ENCODE measurements around the gene RNPS1. TPM values are rescaled to one million over a fixed set of nuclear protein-coding genes. Genes with fewer than 3 reads are reported as not detected.

RNPS1 gene
- total and polyA plus RNA-seq, 9 of the 15 experiments (the other 6 are each of a cell fraction or from before 2014, with no cell fraction given), result 44.9 to 338 (median 202) TPM

- peak; percentile 35 for TF ChIP-seq HMGN3 (IDR thresholded peaks at IDR 0.05; ENCODE audit: borderline replicate concordance, extremely low read depth, insufficient read length, low read depth, low read length)
- TF ChIP-seq SMARCC2 (IDR thresholded peaks at IDR 0.05; ENCODE audit: low read depth), result no peak
- TF ChIP-seq ZNF780A (CRISPR knock-in tag; IDR thresholded peaks at IDR 0.05), result no peak
- 0 out of 2 replicates have a peak, but pooled peaks have one; percentile 59 for TF ChIP-seq RBM14 (IDR thresholded peaks at IDR 0.05; ENCODE audit: borderline replicate concordance, insufficient read depth, low read depth, low read length)
- TF ChIP-seq CREB1 (IDR thresholded peaks at IDR 0.05), result no peak
- TF ChIP-seq CREB1 (CRISPR knock-in tag; IDR thresholded peaks at IDR 0.05), result no peak
Observed at GRCh38 chr16:2235695-2236336, 32.1 kb downstream of the RNPS1 start (continued).

GRCh38 chr16:2235234-2235651 is 32.7 kb downstream of the RNPS1 start:
- peaks cover 75% of the 10 kb centered on the region; the same call in 2 of the 3 replicates for H3K36me3 ChIP-seq (ENCODE audit: control insufficient read depth, insufficient read depth, low read length)
- no peak overlapping the region for H3K4me3 ChIP-seq
- no peak for DNase-seq (ENCODE audit: extremely low read depth in 1 of 4, low spot score in 3 of 4)
- FAIRE-seq, result no peak
- no peak overlapping the region for H2AFZ ChIP-seq (ENCODE audit: low read depth, low read length)
- H3K4me2 ChIP-seq (ENCODE audit: insufficient read depth, low read length), result no peak overlapping the region
- in situ Hi-C loops (cut with MboI), result no loop called here
- BruUV-seq (replicated peaks), result no TSS peak
- 92% methylated on average over 25 of the region's 28 CpGs for WGBS (ENCODE audit: insufficient coverage, low coverage, missing lambda C conversion rate)
- no peak for ATAC-seq
- H3K9me3 ChIP-seq (replicated peaks; ENCODE audit: control insufficient read depth, insufficient read depth, low read depth, low read length), result no peaks in the 10 kb centered on the region
- no peak overlapping the region for H3K27ac ChIP-seq (ENCODE audit: extremely low read depth, low read depth, low read length)
- H3K79me2 ChIP-seq (ENCODE audit: control insufficient read depth, insufficient read depth, low read length), result no peaks in the 10 kb centered on the region
- intact Hi-C loops (cut with micrococcal nuclease), result no loop called here
- POLR2A ChIA-PET, result interaction anchor here (1.2 to 2.6 kb wide), 2 partner anchors 9 to 14 kb away, joined by 3 to 20 read pairs; no protein-coding TSS in a partner anchor
- peaks cover 0 to 55% of the 10 kb centered on the region in 2 experiments; a peak in 2 of 5 replicates for H3K4me1 ChIP-seq (replicated peaks in 1 of 2; ENCODE audit: control insufficient read depth in 2 of 2, insufficient read depth in 2 of 2, low read length in 2 of 2)
- no peaks in the 10 kb centered on the region for H4K20me1 ChIP-seq (replicated peaks; ENCODE audit: control insufficient read depth, insufficient read depth, low read length)
- no peak overlapping the region for H3K9ac ChIP-seq (ENCODE audit: insufficient read depth in 1 of 2, low read depth in 2 of 2, low read length in 2 of 2)
- no peaks in the 10 kb centered on the region for H3K27me3 ChIP-seq (ENCODE audit: control insufficient read depth in 2 of 2, insufficient read depth in 2 of 2, low read length in 2 of 2)
- CTCF ChIA-PET (ENCODE audit: low intra/inter-chr PET ratio), result no interaction called here
- no peaks in the 10 kb centered on the region for H3K9me1 ChIP-seq (ENCODE audit: control insufficient read depth, insufficient read depth, low read length)
- TF ChIP-seq KDM2B (CRISPR knock-in tag; IDR thresholded peaks at IDR 0.05), result no peak
- 0 out of 2 replicates have a peak, but pooled peaks have one; percentile 33 for TF ChIP-seq POLR2A (conservative IDR thresholded peaks at IDR 0.05)
- no peak for TF ChIP-seq E2F1 (CRISPR knock-in tag; IDR thresholded peaks at IDR 0.05)
- peak; percentile 23; the same call in 1 of the 2 replicates for TF ChIP-seq RBFOX2 (IDR thresholded peaks at IDR 0.05; ENCODE audit: low read depth, low read length)
- TF ChIP-seq POLR2G (IDR thresholded peaks at IDR 0.05; ENCODE audit: low read depth, low read length), result peak; percentile 72
- no peak for TF ChIP-seq PATZ1 (CRISPR knock-in tag; IDR thresholded peaks at IDR 0.05; ENCODE audit: borderline replicate concordance)
- TF ChIP-seq ZNF431 (CRISPR knock-in tag; IDR thresholded peaks at IDR 0.05), result no peak
- 0 out of 2 replicates have a peak, but pooled peaks have one; percentile 8 for TF ChIP-seq MYNN (IDR thresholded peaks at IDR 0.05)
- no peak for TF ChIP-seq MYNN (CRISPR knock-in tag; IDR thresholded peaks at IDR 0.05)

All from K562 (cell line).